ACC112 (cell line): ENCODE measurements around the gene XAB2.

Experiments
- H2AFZ ChIP-seq: fragments of 200-600 bp; sonication (generic); one replicate; pipeline ENCODE4 v1.6.0; 2017; ENCODE audit warnings: antibody characterized with exemption, low read length; ENCODE audit not compliant: unreplicated experiment
- H3K27ac ChIP-seq: fragments of 200-600 bp; sonication (generic); 2 replicates; pipeline ENCODE4 v1.5.1; 2014; ENCODE audit warnings: low read depth, mild to moderate bottlenecking, antibody characterized with exemption, low read length, moderate library complexity
- H3K27me3 ChIP-seq: fragments of 200-600 bp; sonication (generic); 2 replicates; pipeline ENCODE4 v1.6.1; 2014; ENCODE audit warnings: mild to moderate bottlenecking, antibody characterized with exemption, low read length, moderate library complexity, mixed read lengths; ENCODE audit not compliant: insufficient read depth
- H3K36me3 ChIP-seq: fragments of 200-600 bp; sonication (generic); 2 replicates; pipeline ENCODE4 v1.6.1; 2016; ENCODE audit warnings: mild to moderate bottlenecking, antibody characterized with exemption, low read length, moderate library complexity, mixed read lengths; ENCODE audit not compliant: insufficient read depth
- H3K4me1 ChIP-seq: fragments of 200-600 bp; sonication (generic); one replicate; pipeline ENCODE4 v1.6.1; 2016; ENCODE audit warnings: low read length, mixed read lengths; ENCODE audit not compliant: insufficient read depth, unreplicated experiment, control insufficient read depth
- H3K4me3 ChIP-seq: fragments of 200-600 bp; sonication (generic); 2 replicates; pipeline ENCODE4 v1.5.1; 2014; ENCODE audit warnings: mild to moderate bottlenecking, low read depth, low read length
- H3K79me2 ChIP-seq: fragments of 200-600 bp; sonication (generic); one replicate; pipeline ENCODE4 v1.6.0; 2016; ENCODE audit warnings: low read length; ENCODE audit not compliant: control insufficient read depth, unreplicated experiment, insufficient read depth

The XAB2 gene

GRCh38 chr19:7607874-7608560 lies 21.3 kb downstream of the XAB2 start:
- no peak overlapping the region for H3K27ac ChIP-seq
- H3K36me3 ChIP-seq = no peaks in the 10 kb centered on the region
- no peaks in the 10 kb centered on the region for H3K79me2 ChIP-seq
- no peak overlapping the region for H2AFZ ChIP-seq
- no peak overlapping the region for H3K4me3 ChIP-seq
- no peaks in the 10 kb centered on the region for H3K27me3 ChIP-seq
- H3K4me1 ChIP-seq = no peaks in the 10 kb centered on the region

- Histone ChIP-seq H2AFZ (no peak overlapping the region), H3K27ac (no peak overlapping the region), H3K27me3 (no peaks in the 10 kb centered on the region), H3K4me1 (no peaks in the 10 kb centered on the region), H3K79me2 (no peaks in the 10 kb centered on the region), H3K4me3 (no peak overlapping the region), H3K36me3 (no peaks in the 10 kb centered on the region)
These were observed 22.0 kb downstream of the XAB2 start for GRCh38 chr19:7607212-7607873.

- Histone ChIP-seq H2AFZ (no peak overlapping the region), H3K79me2 (no peaks in the 10 kb centered on the region), H3K36me3 (no peaks in the 10 kb centered on the region), H3K27me3 (no peaks in the 10 kb centered on the region), H3K27ac (no peak overlapping the region), H3K4me3 (no peak overlapping the region), H3K4me1 (no peaks in the 10 kb centered on the region)
These were observed 23.1 kb downstream of the XAB2 start for GRCh38 chr19:7606289-7606688.

- no peaks in the 10 kb centered on the region for H3K4me1 ChIP-seq
- H3K27me3 ChIP-seq = no peaks in the 10 kb centered on the region
- no peaks in the 10 kb centered on the region for H3K79me2 ChIP-seq
- no peak overlapping the region for H3K4me3 ChIP-seq
- H3K36me3 ChIP-seq = no peaks in the 10 kb centered on the region
- no peak overlapping the region for H2AFZ ChIP-seq
- H3K27ac ChIP-seq = no peak overlapping the region
These were observed 23.7 kb downstream of the XAB2 start for GRCh38 chr19:7605490-7606222.

GRCh38 chr19:7603919-7604318 lies 25.4 kb downstream of the XAB2 start:
- Histone ChIP-seq H3K4me3 (no peak overlapping the region), H3K79me2 (no peaks in the 10 kb centered on the region), H3K4me1 (no peaks in the 10 kb centered on the region), H2AFZ (no peak overlapping the region), H3K36me3 (no peaks in the 10 kb centered on the region), H3K27ac (no peak overlapping the region), H3K27me3 (no peaks in the 10 kb centered on the region)

- Histone ChIP-seq H3K79me2 (no peaks in the 10 kb centered on the region), H3K4me1 (no peaks in the 10 kb centered on the region), H3K36me3 (no peaks in the 10 kb centered on the region), H2AFZ (no peak overlapping the region), H3K27ac (no peak overlapping the region), H3K27me3 (peaks cover 3% of the 10 kb centered on the region; the same call in 1 of the 2 replicates), H3K4me3 (no peak overlapping the region)
These were observed 26.3 kb downstream of the XAB2 start for GRCh38 chr19:7602935-7603497.

- Histone ChIP-seq H3K27ac (no peak overlapping the region), H3K79me2 (no peaks in the 10 kb centered on the region), H2AFZ (no peak overlapping the region), H3K4me1 (no peaks in the 10 kb centered on the region), H3K4me3 (no peak overlapping the region), H3K36me3 (no peaks in the 10 kb centered on the region), H3K27me3 (peaks cover 9% of the 10 kb centered on the region; the same call in 1 of the 2 replicates)
These were observed 27.0 kb downstream of the XAB2 start for GRCh38 chr19:7602240-7602934.

GRCh38 chr19:7600721-7601120 lies 28.6 kb downstream of the XAB2 start:
- no peak overlapping the region for H3K27ac ChIP-seq
- H3K4me1 ChIP-seq = no peaks in the 10 kb centered on the region
- no peaks in the 10 kb centered on the region for H3K36me3 ChIP-seq
- H2AFZ ChIP-seq = no peak overlapping the region
- no peaks in the 10 kb centered on the region for H3K79me2 ChIP-seq
- H3K4me3 ChIP-seq = no peak overlapping the region
- H3K27me3 ChIP-seq = peaks cover 20% of the 10 kb centered on the region

GRCh38 chr19:7598180-7598579 lies 31.2 kb downstream of the XAB2 start:
- H3K79me2 ChIP-seq = no peaks in the 10 kb centered on the region

GRCh38 chr19:7597689-7598088 lies 31.7 kb downstream of the XAB2 start:
- H3K4me1 ChIP-seq = no peaks in the 10 kb centered on the region
- H3K27me3 ChIP-seq = peaks cover 35% of the 10 kb centered on the region
- H3K27ac ChIP-seq = no peak overlapping the region
- no peaks in the 10 kb centered on the region for H3K79me2 ChIP-seq
- H3K36me3 ChIP-seq = no peaks in the 10 kb centered on the region
- H3K4me3 ChIP-seq = no peak overlapping the region
- H2AFZ ChIP-seq = no peak overlapping the region

More at GRCh38 chr19:7598180-7598579, 31.2 kb downstream of the XAB2 start:
- peaks cover 35% of the 10 kb centered on the region for H3K27me3 ChIP-seq
- H3K4me1 ChIP-seq = no peaks in the 10 kb centered on the region
- no peaks in the 10 kb centered on the region for H3K36me3 ChIP-seq
- H3K27ac ChIP-seq = no peak overlapping the region
- no peak overlapping the region for H3K4me3 ChIP-seq
- no peak overlapping the region for H2AFZ ChIP-seq
